ENCODE measurements around the gene BNC2.

BNC2 gene

GRCh38 chr9:16361118-16361517 is 509.4 kb downstream of the BNC2 start:
- no peaks in the 10 kb centered on the region for H3K4me1 ChIP-seq (ENCODE audit: insufficient read depth, low read length, poor library complexity, severe bottlenecking)
- H3K36me3 ChIP-seq (ENCODE audit: insufficient read depth, low read length) = no peaks in the 10 kb centered on the region
- no peaks in the 10 kb centered on the region for H3F3A ChIP-seq (ENCODE audit: low read depth)
- H3K27me3 ChIP-seq (ENCODE audit: insufficient read depth, low read length, poor library complexity, severe bottlenecking) = no peaks in the 10 kb centered on the region
- no peaks in the 10 kb centered on the region for H3K9me2 ChIP-seq (replicated peaks; ENCODE audit: low read depth, low read length)
- H3K4me3 ChIP-seq (ENCODE audit: low read length, poor library complexity, severe bottlenecking) = no peak overlapping the region
- no peak overlapping the region for H3K9ac ChIP-seq (ENCODE audit: low read depth, low read length, poor library complexity, severe bottlenecking)
- H4K20me1 ChIP-seq (ENCODE audit: insufficient read depth, low read length, poor library complexity, severe bottlenecking) = no peaks in the 10 kb centered on the region
- H2AFZ ChIP-seq (ENCODE audit: low read length) = no peak overlapping the region
- TF ChIP-seq, protein P1, sequence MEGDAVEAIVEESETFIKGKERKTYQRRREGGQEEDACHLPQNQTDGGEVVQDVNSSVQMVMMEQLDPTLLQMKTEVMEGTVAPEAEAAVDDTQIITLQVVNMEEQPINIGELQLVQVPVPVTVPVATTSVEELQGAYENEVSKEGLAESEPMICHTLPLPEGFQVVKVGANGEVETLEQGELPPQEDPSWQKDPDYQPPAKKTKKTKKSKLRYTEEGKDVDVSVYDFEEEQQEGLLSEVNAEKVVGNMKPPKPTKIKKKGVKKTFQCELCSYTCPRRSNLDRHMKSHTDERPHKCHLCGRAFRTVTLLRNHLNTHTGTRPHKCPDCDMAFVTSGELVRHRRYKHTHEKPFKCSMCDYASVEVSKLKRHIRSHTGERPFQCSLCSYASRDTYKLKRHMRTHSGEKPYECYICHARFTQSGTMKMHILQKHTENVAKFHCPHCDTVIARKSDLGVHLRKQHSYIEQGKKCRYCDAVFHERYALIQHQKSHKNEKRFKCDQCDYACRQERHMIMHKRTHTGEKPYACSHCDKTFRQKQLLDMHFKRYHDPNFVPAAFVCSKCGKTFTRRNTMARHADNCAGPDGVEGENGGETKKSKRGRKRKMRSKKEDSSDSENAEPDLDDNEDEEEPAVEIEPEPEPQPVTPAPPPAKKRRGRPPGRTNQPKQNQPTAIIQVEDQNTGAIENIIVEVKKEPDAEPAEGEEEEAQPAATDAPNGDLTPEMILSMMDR (conservative IDR thresholded peaks at IDR 0.05; ENCODE audit: low read length) = no peak
- TF ChIP-seq EZH2phosphoT487 (IDR thresholded peaks at IDR 0.05; ENCODE audit: borderline replicate concordance) = no peak
- H3K79me2 ChIP-seq (ENCODE audit: insufficient read depth, low read length) = no peaks in the 10 kb centered on the region
- no peaks in the 10 kb centered on the region for H3K9me3 ChIP-seq (ENCODE audit: insufficient read depth, low read depth, low read length)
- H3K4me2 ChIP-seq (ENCODE audit: low read depth, low read length, poor library complexity, severe bottlenecking) = no peak overlapping the region

- Histone ChIP-seq H2AFZ (ENCODE audit: low read length) (no peak overlapping the region), H3K4me2 (ENCODE audit: low read depth, low read length, poor library complexity, severe bottlenecking) (no peak overlapping the region), H3K4me3 (ENCODE audit: low read length, poor library complexity, severe bottlenecking) (no peak overlapping the region), H3K36me3 (ENCODE audit: insufficient read depth, low read length) (no peaks in the 10 kb centered on the region), H3F3A (ENCODE audit: low read depth) (no peaks in the 10 kb centered on the region), H4K20me1 (ENCODE audit: insufficient read depth, low read length, poor library complexity, severe bottlenecking) (no peaks in the 10 kb centered on the region), H3K9ac (ENCODE audit: low read depth, low read length, poor library complexity, severe bottlenecking) (no peak overlapping the region), H3K9me2 (replicated peaks; ENCODE audit: low read depth, low read length) (no peaks in the 10 kb centered on the region), H3K27me3 (ENCODE audit: insufficient read depth, low read length, poor library complexity, severe bottlenecking) (no peaks in the 10 kb centered on the region), H3K9me3 (ENCODE audit: insufficient read depth, low read depth, low read length) (no peaks in the 10 kb centered on the region), H3K79me2 (ENCODE audit: insufficient read depth, low read length) (no peaks in the 10 kb centered on the region), H3K4me1 (ENCODE audit: insufficient read depth, low read length, poor library complexity, severe bottlenecking) (no peaks in the 10 kb centered on the region)
- TF ChIP-seq, protein P1 (conservative IDR thresholded peaks at IDR 0.05; ENCODE audit: low read length) = no peak
- TF ChIP-seq EZH2phosphoT487 (IDR thresholded peaks at IDR 0.05; ENCODE audit: borderline replicate concordance) = no peak
Observed at GRCh38 chr9:16360247-16360646, 510.2 kb downstream of the BNC2 start.

Measured in Loucy (cell line).